NCI-H2227 (cell line): Measurements from ENCODE around the gene GUCA1A.
"Not testable (repeated sequence)": the region's sequence is repeated elsewhere in the genome, so short reads cannot be mapped to it uniquely, and the experiment has no call there.

Experiments used
- DNase-seq: peaks from one replicate; lab custom pipeline; 2025; ENCODE audit not compliant: unreplicated experiment; lab: John Stamatoyannopoulos, UW

Gene GUCA1A

GRCh38 chr6:42142118-42142835 is 30.9 kb upstream of the GUCA1A start, which contains the start of gene C6orf132:
C6orf132 (minus strand) TSS chr6:42142620; CDS start chr6:42142444, 176 bp downstream.
- DNase-seq, result no peak

- no peak for DNase-seq
Observed at GRCh38 chr6:42147138-42147562, 26.0 kb upstream of the GUCA1A start.

GRCh38 chr6:42148058-42148457 is 25.1 kb upstream of the GUCA1A start:
- no peak for DNase-seq

GRCh38 chr6:42150254-42150653 is 22.9 kb upstream of the GUCA1A start:
- no peak for DNase-seq

- no peak for DNase-seq
Observed at GRCh38 chr6:42152024-42152423, 21.1 kb upstream of the GUCA1A start.

- not testable (repeated sequence) for DNase-seq
Observed at GRCh38 chr6:42152528-42153213, 20.5 kb upstream of the GUCA1A start.

GRCh38 chr6:42153921-42154320 is 19.2 kb upstream of the GUCA1A start:
- DNase-seq, result no peak

GRCh38 chr6:42154461-42155209 is 18.5 kb upstream of the GUCA1A start:
- DNase-seq, result no peak

GRCh38 chr6:42155293-42155692 is 17.9 kb upstream of the GUCA1A start:
- DNase-seq, result no peak

GRCh38 chr6:42156638-42157037 is 16.5 kb upstream of the GUCA1A start:
- DNase-seq, result no peak

- no peak for DNase-seq
Observed at GRCh38 chr6:42158011-42158410, 15.2 kb upstream of the GUCA1A start.

- no peak for DNase-seq
Observed at GRCh38 chr6:42158631-42159030, 14.5 kb upstream of the GUCA1A start.

- no peak for DNase-seq
Observed at GRCh38 chr6:42159431-42160024, 13.6 kb upstream of the GUCA1A start.

- DNase-seq, result no peak
Observed at GRCh38 chr6:42162384-42162783, 10.8 kb upstream of the GUCA1A start.

- no peak for DNase-seq
Observed at GRCh38 chr6:42162812-42163211, 10.4 kb upstream of the GUCA1A start.

- DNase-seq, result no peak
Observed at GRCh38 chr6:42163981-42164380, 9.2 kb upstream of the GUCA1A start.

GRCh38 chr6:42165016-42165415 is 8.1 kb upstream of the GUCA1A start:
- DNase-seq, result no peak

- DNase-seq, result peak; percentile 80
Observed at GRCh38 chr6:42166444-42167141, 6.6 kb upstream of the GUCA1A start.

- DNase-seq, result no peak
Observed at GRCh38 chr6:42168650-42169049, 4.5 kb upstream of the GUCA1A start.

GRCh38 chr6:42169780-42170179 is 3.4 kb upstream of the GUCA1A start:
- DNase-seq, result not testable (repeated sequence)
